Urinary bladder (tissue), 4 donors: ENCODE data around the gene SLC25A22. TPM values are rescaled to one million over a fixed set of nuclear protein-coding genes. Genes with fewer than 3 reads are reported as not detected.

Experiments used
- DNase-seq: peaks from one replicate; pipeline ENCODE4 v3.0.0-alpha.2; 2015; ENCODE audit errors: extremely low spot score
- H3K27ac ChIP-seq: one replicate; pipeline ENCODE4 v1.5.1; 2013; ENCODE audit warnings: low read depth, mild to moderate bottlenecking, moderate library complexity
- H3K36me3 ChIP-seq: one replicate; pipeline ENCODE4 v1.6.1; 2013; ENCODE audit warnings: mild to moderate bottlenecking, moderate library complexity; ENCODE audit not compliant: insufficient read depth
- H3K4me1 ChIP-seq: one replicate; pipeline ENCODE4 v1.6.1; 2013; ENCODE audit warnings: mild to moderate bottlenecking, moderate library complexity; ENCODE audit not compliant: insufficient read depth
- H3K4me3 ChIP-seq: one replicate; pipeline ENCODE4 v1.5.1; 2013; ENCODE audit warnings: low read depth, low read length
- WGBS: extraction: QIAGEN DNeasy Blood & Tissue Kit; methylation state at CpG from one replicate; pipeline ENCODE4 v1.1.7; 2013; 5-methylcytosine and 5-hydroxymethylcytosine counted together
- polyA plus RNA-seq: library from polyadenylated mRNA; stranded (reverse); fragments of 200-250 nt; gene quantifications from one replicate; pipeline ENCODE4 v1.2.3, GENCODE V29; 2013
- total RNA-seq: library from RNA; depleted of rRNA; stranded (reverse); fragments of >200 nt; gene quantifications from one replicate; pipeline ENCODE4 v1.2.3, GENCODE V29; 2014
- donor health status: healthy with polysubstance abuse.
- donor health status: healthy.

The SLC25A22 gene
- total and polyA plus RNA-seq, 2 donors: 7.5 to 17.1 TPM

GRCh38 chr11:788953-789940 is 8.8 kb downstream of the SLC25A22 start:
- no peak overlapping the region for H3K4me3 ChIP-seq
- 31% methylated on average over 31 of the region's 31 CpGs for WGBS
- no peaks in the 10 kb centered on the region for H3K4me1 ChIP-seq
- no peak for DNase-seq
- H3K36me3 ChIP-seq: no peaks in the 10 kb centered on the region
- no peak overlapping the region for H3K27ac ChIP-seq

- DNase-seq: no peak
- Histone ChIP-seq H3K36me3 (no peaks in the 10 kb centered on the region), H3K4me3 (no peak overlapping the region), H3K27ac (no peak overlapping the region), H3K4me1 (no peaks in the 10 kb centered on the region)
- WGBS: 66% methylated on average over 28 of the region's 28 CpGs
These were observed 10.0 kb downstream of the SLC25A22 start for GRCh38 chr11:788009-788640.

GRCh38 chr11:787084-787675 is 10.9 kb downstream of the SLC25A22 start:
- no peaks in the 10 kb centered on the region for H3K4me1 ChIP-seq
- WGBS: 87% methylated on average over 24 of the region's 24 CpGs
- DNase-seq: no peak

GRCh38 chr11:786235-787083 is 11.6 kb downstream of the SLC25A22 start:
- H3K4me3 ChIP-seq: no peak overlapping the region
- H3K27ac ChIP-seq: no peak overlapping the region
- DNase-seq: no peak
- no peaks in the 10 kb centered on the region for H3K36me3 ChIP-seq
- no peaks in the 10 kb centered on the region for H3K4me1 ChIP-seq
- 78% methylated on average over 24 of the region's 24 CpGs for whole genome bisulfite sequencing

More at GRCh38 chr11:787084-787675, 10.9 kb downstream of the SLC25A22 start:
- Histone ChIP-seq H3K36me3 (no peaks in the 10 kb centered on the region), H3K4me3 (no peak overlapping the region), H3K27ac (no peak overlapping the region)

- 20% methylated on average over 24 of the region's 24 CpGs for WGBS
- no peaks in the 10 kb centered on the region for H3K36me3 ChIP-seq
- no peak overlapping the region for H3K4me3 ChIP-seq
- no peak for DNase-seq
- H3K4me1 ChIP-seq: no peaks in the 10 kb centered on the region
- H3K27ac ChIP-seq: no peak overlapping the region
These were observed 14.5 kb downstream of the SLC25A22 start for GRCh38 chr11:783581-784015.

GRCh38 chr11:782264-783174 is 15.6 kb downstream of the SLC25A22 start:
- 74% methylated on average over 36 of the region's 36 CpGs for WGBS
- Histone ChIP-seq H3K4me1 (no peaks in the 10 kb centered on the region), H3K36me3 (no peaks in the 10 kb centered on the region), H3K27ac (no peak overlapping the region), H3K4me3 (no peak overlapping the region)
- no peak for DNase-seq

- Histone ChIP-seq H3K36me3 (no peaks in the 10 kb centered on the region), H3K27ac (no peak overlapping the region), H3K4me1 (no peaks in the 10 kb centered on the region), H3K4me3 (no peak overlapping the region)
- WGBS: 94% methylated on average over 16 of the region's 16 CpGs
- DNase-seq: no peak
These were observed 18.0 kb downstream of the SLC25A22 start for GRCh38 chr11:779955-780532.

GRCh38 chr11:778976-779954 is 18.8 kb downstream of the SLC25A22 start:
- WGBS: 92% methylated on average over 23 of the region's 23 CpGs
- Histone ChIP-seq H3K27ac (no peak overlapping the region), H3K36me3 (no peaks in the 10 kb centered on the region), H3K4me1 (no peaks in the 10 kb centered on the region), H3K4me3 (no peak overlapping the region)
- DNase-seq: no peak

- peak within 1 kb of the TSS; percentile 85 for H3K4me3 ChIP-seq
- no peaks in the 10 kb centered on the region for H3K4me1 ChIP-seq
- no peak for DNase-seq
- peak within 1 kb of the TSS; percentile 77 for H3K27ac ChIP-seq
- under 1% methylated on average over 110 of the region's 110 CpGs for WGBS
- no peaks in the 10 kb centered on the region for H3K36me3 ChIP-seq
These were observed 20.5 kb downstream of the SLC25A22 start, which contains the start of gene GATD1 for GRCh38 chr11:777288-778255. Gene GATD1, minus strand, starts transcription at chr11:777487. Its CDS starts 25 bp downstream, at chr11:777462.

- DNase-seq: no peak
- Histone ChIP-seq H3K4me3 (peak overlapping the region; percentile 85), H3K36me3 (no peaks in the 10 kb centered on the region), H3K27ac (no peak overlapping the region), H3K4me1 (no peaks in the 10 kb centered on the region)
- WGBS: 2% methylated on average over 64 of the region's 65 CpGs
These were observed 21.4 kb downstream of the SLC25A22 start for GRCh38 chr11:776561-777287.
